Measurements from ENCODE around the gene MRC2. TPM values are rescaled to one million over a fixed set of nuclear protein-coding genes. Genes with fewer than 3 reads are reported as not detected.
A peak's percentile ranks its signal among the peaks of the same experiment; 100 is the strongest.
"Not testable (repeated sequence)": the region's sequence is repeated elsewhere in the genome, so short reads cannot be mapped to it uniquely, and the experiment has no call there.

The MRC2 gene, protein sequence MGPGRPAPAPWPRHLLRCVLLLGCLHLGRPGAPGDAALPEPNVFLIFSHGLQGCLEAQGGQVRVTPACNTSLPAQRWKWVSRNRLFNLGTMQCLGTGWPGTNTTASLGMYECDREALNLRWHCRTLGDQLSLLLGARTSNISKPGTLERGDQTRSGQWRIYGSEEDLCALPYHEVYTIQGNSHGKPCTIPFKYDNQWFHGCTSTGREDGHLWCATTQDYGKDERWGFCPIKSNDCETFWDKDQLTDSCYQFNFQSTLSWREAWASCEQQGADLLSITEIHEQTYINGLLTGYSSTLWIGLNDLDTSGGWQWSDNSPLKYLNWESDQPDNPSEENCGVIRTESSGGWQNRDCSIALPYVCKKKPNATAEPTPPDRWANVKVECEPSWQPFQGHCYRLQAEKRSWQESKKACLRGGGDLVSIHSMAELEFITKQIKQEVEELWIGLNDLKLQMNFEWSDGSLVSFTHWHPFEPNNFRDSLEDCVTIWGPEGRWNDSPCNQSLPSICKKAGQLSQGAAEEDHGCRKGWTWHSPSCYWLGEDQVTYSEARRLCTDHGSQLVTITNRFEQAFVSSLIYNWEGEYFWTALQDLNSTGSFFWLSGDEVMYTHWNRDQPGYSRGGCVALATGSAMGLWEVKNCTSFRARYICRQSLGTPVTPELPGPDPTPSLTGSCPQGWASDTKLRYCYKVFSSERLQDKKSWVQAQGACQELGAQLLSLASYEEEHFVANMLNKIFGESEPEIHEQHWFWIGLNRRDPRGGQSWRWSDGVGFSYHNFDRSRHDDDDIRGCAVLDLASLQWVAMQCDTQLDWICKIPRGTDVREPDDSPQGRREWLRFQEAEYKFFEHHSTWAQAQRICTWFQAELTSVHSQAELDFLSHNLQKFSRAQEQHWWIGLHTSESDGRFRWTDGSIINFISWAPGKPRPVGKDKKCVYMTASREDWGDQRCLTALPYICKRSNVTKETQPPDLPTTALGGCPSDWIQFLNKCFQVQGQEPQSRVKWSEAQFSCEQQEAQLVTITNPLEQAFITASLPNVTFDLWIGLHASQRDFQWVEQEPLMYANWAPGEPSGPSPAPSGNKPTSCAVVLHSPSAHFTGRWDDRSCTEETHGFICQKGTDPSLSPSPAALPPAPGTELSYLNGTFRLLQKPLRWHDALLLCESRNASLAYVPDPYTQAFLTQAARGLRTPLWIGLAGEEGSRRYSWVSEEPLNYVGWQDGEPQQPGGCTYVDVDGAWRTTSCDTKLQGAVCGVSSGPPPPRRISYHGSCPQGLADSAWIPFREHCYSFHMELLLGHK (N-terminal part only)
- 39.0 TPM for polyA plus RNA-seq (2013, experiment 1 of 4)
- polyA plus RNA-seq (2013, experiment 2 of 4): 45.0 TPM
- polyA plus RNA-seq (2013, experiment 3 of 4): 42.6 TPM
- 46.3 TPM for polyA plus RNA-seq (2013, experiment 4 of 4)

DNA sequence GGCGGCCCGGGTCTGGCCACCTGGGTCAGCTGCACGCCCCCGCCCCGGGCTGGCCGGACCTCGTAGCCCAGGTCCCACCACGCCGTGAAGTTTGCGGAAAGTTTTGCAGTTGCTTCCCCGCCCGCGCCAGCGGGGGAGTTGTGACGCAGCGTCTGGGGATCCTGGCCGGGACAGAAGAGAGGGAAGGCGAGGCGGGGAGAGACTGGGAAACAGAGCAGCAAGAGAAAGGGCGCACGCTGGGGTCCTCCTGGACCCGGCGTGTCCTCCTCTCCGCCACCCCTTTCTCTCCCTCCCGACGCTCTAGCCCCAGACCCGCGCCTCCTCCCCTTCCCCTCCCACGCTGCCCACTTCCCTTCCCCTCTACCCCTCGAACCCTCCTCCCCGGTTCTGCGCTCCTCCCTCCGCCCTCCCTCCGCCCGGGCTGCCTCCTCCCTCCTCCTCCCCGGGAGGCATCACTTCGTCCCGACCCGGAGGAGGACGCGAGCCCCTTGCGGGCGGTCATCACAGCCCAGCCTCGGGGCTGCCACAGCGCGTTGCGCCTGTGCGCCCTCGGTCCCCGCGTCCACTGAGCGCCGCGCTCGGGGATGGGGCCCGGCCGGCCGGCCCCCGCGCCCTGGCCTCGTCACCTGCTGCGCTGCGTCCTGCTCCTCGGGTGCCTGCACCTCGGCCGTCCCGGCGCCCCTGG lies at the start of gene MRC2:
MRC2 (plus strand) TSS at position 452 of the 685 bp plus-strand sequence; CDS start at position 585, 133 bp downstream.
- H3K27me3 ChIP-seq (ENCODE audit: control insufficient read depth, insufficient read depth, low read length, poor library complexity, severe bottlenecking): peaks cover 14% of the 10 kb centered on the region
- H3K36me3 ChIP-seq (ENCODE audit: control insufficient read depth, insufficient read depth, low read length): no peaks in the 10 kb centered on the region
- no peaks in the 10 kb centered on the region for H3K9me3 ChIP-seq (ENCODE audit: control insufficient read depth, low read length)
- peak within 1 kb of the TSS; percentile 8 for H3K27ac ChIP-seq (ENCODE audit: insufficient read depth, low read depth, low read length, poor library complexity, severe bottlenecking)
- WGBS, 2 experiments: 0% methylated on average over 68 of the region's 68 CpGs
- peaks cover 37% of the 10 kb centered on the region for H3K4me1 ChIP-seq (ENCODE audit: control insufficient read depth, insufficient read depth, low read length)
- H3K4me3 ChIP-seq (ENCODE audit: insufficient read depth, low read depth, low read length): peak within 1 kb of the TSS; percentile 73

DNA sequence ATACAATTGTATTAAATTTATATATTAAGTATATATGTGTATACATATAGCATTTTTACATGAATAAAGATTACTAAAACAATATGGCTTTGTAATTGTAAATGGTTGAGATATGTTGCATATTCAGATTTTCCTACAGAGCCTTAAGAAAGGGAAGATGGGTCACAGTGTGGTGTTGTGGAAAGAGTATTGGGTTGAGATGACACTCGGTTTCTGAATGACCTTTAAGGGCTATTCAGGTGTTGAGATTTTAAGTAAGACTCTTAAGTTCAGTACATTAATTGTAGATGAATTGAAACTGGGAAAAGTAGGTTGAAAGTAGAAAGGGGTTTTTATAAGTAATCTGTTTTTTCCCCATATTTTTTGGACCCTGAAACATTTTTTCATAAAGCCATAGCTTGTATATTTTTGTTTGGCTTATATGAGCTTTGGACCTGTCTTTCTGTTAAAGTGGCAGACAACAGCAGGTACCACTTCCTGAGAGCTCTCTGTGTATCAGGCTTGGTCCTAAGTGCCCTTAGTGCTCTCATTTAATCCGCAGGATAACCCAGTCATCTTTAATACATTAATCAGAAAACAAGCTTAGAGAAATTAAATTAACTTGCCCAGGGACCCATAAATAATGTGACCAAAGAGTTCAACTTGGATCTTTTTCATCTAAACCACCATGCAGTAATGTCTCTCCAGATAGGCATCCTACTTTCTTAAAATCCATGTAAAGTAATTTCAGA lies 48.5 kb upstream of the MRC2 start:
- peaks cover 8% of the 10 kb centered on the region for H3K36me3 ChIP-seq (ENCODE audit: control insufficient read depth, insufficient read depth, low read length)
- no peaks in the 10 kb centered on the region for H3K4me1 ChIP-seq (ENCODE audit: control insufficient read depth, insufficient read depth, low read length)
- H3K4me3 ChIP-seq (ENCODE audit: insufficient read depth, low read depth, low read length): no peak overlapping the region
- WGBS, 2 experiments: 89 to 95% methylated on average over 2 of the region's 2 CpGs
- H3K27me3 ChIP-seq (ENCODE audit: control insufficient read depth, insufficient read depth, low read length, poor library complexity, severe bottlenecking): no peaks in the 10 kb centered on the region
- H3K27ac ChIP-seq (ENCODE audit: insufficient read depth, low read depth, low read length, poor library complexity, severe bottlenecking): no peak overlapping the region
- no peaks in the 10 kb centered on the region for H3K9me3 ChIP-seq (ENCODE audit: control insufficient read depth, low read length)

DNA sequence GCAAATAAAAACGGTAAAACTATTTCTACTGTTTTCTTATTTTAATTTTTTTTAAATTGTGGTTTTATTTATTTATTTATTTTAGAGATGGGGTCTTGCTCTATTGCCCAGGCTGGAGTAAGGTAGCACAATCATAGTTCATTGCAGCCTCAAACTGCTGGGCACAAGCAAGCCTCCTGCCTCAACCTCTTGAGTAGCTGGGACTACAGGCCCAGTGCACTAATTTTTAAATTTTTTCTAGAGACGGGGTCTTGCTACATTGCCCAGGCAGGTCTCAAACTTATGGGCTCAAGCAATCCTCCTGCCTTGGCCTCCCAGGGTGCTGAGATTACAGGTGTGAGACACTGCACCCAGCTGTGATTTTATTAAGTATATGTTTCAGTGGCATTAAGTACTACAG lies 46.5 kb upstream of the MRC2 start:
- Histone ChIP-seq H3K27ac (ENCODE audit: insufficient read depth, low read depth, low read length, poor library complexity, severe bottlenecking) (no peak overlapping the region), H3K4me1 (ENCODE audit: control insufficient read depth, insufficient read depth, low read length) (no peaks in the 10 kb centered on the region), H3K4me3 (ENCODE audit: insufficient read depth, low read depth, low read length) (no peak overlapping the region), H3K9me3 (ENCODE audit: control insufficient read depth, low read length) (no peaks in the 10 kb centered on the region), H3K27me3 (ENCODE audit: control insufficient read depth, insufficient read depth, low read length, poor library complexity, severe bottlenecking) (no peaks in the 10 kb centered on the region), H3K36me3 (ENCODE audit: control insufficient read depth, insufficient read depth, low read length) (peaks cover 10% of the 10 kb centered on the region)
- WGBS, 2 experiments: 95 to 97% methylated on average over 1 of the region's 2 CpGs

DNA sequence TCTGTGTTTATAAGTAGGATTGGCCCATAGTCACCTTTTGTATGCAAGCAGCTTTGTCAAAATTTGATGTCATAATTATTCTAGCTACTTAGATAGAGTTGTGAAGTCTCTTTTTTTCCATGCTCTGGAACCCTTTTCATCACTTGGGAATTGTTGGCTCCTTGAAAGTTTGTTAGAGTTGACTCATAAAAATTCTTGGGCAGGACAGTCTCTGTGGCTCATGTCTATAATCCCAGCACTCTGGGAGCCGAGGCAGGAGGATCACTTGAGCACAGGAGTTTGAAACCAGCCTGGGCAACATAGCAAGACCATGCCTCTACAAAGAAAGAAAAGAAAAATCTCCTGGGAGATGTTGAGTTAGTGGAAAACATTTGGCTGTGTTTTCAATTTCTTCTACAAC lies 45.7 kb upstream of the MRC2 start:
- Histone ChIP-seq H3K9me3 (ENCODE audit: control insufficient read depth, low read length) (no peaks in the 10 kb centered on the region), H3K36me3 (ENCODE audit: control insufficient read depth, insufficient read depth, low read length) (peaks cover 10% of the 10 kb centered on the region), H3K4me1 (ENCODE audit: control insufficient read depth, insufficient read depth, low read length) (no peaks in the 10 kb centered on the region), H3K27me3 (ENCODE audit: control insufficient read depth, insufficient read depth, low read length, poor library complexity, severe bottlenecking) (no peaks in the 10 kb centered on the region), H3K4me3 (ENCODE audit: insufficient read depth, low read depth, low read length) (no peak overlapping the region), H3K27ac (ENCODE audit: insufficient read depth, low read depth, low read length, poor library complexity, severe bottlenecking) (no peak overlapping the region)
- WGBS, 2 experiments: 83 to 89% methylated on average over 1 of the region's 1 CpG

DNA sequence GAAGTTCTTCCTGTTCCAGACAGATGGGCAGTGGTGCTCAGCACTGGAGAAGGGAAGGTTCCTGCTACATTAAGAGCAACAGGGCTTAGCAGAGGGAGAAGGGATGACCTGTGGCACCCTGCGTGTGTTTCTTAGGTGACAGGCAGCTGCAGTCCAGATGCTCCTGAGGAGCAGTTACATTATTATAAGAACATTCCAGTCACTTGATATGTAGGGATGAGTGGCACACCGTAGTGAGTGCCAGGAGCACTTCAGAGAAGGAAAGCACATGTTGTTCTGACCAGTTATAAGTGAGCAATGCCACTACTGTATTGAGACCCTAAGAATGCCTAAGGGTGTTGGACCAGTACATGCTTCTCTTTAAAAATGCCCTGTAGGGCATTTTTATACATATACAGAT lies 39.9 kb upstream of the MRC2 start:
- H3K9me3 ChIP-seq (ENCODE audit: control insufficient read depth, low read length): no peaks in the 10 kb centered on the region
- no peak overlapping the region for H3K4me3 ChIP-seq (ENCODE audit: insufficient read depth, low read depth, low read length)
- H3K27me3 ChIP-seq (ENCODE audit: control insufficient read depth, insufficient read depth, low read length, poor library complexity, severe bottlenecking): no peaks in the 10 kb centered on the region
- H3K27ac ChIP-seq (ENCODE audit: insufficient read depth, low read depth, low read length, poor library complexity, severe bottlenecking): no peak overlapping the region
- no peaks in the 10 kb centered on the region for H3K4me1 ChIP-seq (ENCODE audit: control insufficient read depth, insufficient read depth, low read length)
- H3K36me3 ChIP-seq (ENCODE audit: control insufficient read depth, insufficient read depth, low read length): peaks cover 13% of the 10 kb centered on the region
- WGBS, 2 experiments: 93% methylated on average over 2 of the region's 2 CpGs

DNA sequence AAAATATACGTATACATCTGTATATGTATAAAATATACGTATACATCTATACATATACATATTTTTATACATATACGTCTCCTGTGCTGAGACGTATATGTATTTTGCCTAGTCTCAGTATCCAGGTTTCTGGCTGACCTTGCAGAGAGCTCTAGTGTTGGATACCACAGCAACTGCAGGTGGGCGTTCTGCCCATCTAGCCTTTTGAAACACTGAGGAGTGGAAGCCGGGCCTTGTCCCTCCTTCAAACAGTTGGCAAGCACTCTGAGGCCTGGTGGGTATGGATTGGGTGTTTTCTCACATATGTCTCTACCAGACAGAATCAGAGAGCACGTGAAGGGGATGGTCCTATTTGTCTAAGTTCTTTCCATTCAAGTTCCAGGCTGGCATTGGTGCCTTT lies 39.4 kb upstream of the MRC2 start:
- H3K27ac ChIP-seq (ENCODE audit: insufficient read depth, low read depth, low read length, poor library complexity, severe bottlenecking): no peak overlapping the region
- H3K36me3 ChIP-seq (ENCODE audit: control insufficient read depth, insufficient read depth, low read length): peaks cover 13% of the 10 kb centered on the region
- 96 to 97% methylated on average over 5 to 6 of the region's 7 CpGs for WGBS, 2 experiments
- no peaks in the 10 kb centered on the region for H3K27me3 ChIP-seq (ENCODE audit: control insufficient read depth, insufficient read depth, low read length, poor library complexity, severe bottlenecking)
- H3K9me3 ChIP-seq (ENCODE audit: control insufficient read depth, low read length): no peaks in the 10 kb centered on the region
- H3K4me1 ChIP-seq (ENCODE audit: control insufficient read depth, insufficient read depth, low read length): no peaks in the 10 kb centered on the region
- no peak overlapping the region for H3K4me3 ChIP-seq (ENCODE audit: insufficient read depth, low read depth, low read length)

DNA sequence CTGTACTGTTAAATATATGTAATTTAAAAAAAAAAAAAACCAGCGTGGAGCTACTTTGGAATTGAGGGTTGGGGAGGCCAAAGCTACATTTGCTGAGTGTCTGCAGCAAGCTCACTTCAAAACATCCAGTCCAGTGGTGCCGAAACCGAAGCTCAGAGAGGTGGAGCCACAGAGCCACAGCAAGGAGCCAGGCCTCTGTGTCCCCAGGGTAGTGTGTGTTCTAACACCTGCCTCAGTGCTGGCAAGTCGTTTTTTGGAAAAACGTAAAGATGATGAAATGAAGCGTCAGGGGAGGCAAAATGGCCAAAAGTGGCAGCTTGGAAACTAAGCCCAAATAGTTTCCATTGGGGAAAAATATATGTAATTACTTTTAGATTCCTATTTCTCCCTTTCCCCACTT lies 36.1 kb upstream of the MRC2 start:
- 90 to 94% methylated on average over 6 of the region's 6 CpGs for WGBS, 2 experiments
- H3K4me1 ChIP-seq (ENCODE audit: control insufficient read depth, insufficient read depth, low read length): no peaks in the 10 kb centered on the region

DNA sequence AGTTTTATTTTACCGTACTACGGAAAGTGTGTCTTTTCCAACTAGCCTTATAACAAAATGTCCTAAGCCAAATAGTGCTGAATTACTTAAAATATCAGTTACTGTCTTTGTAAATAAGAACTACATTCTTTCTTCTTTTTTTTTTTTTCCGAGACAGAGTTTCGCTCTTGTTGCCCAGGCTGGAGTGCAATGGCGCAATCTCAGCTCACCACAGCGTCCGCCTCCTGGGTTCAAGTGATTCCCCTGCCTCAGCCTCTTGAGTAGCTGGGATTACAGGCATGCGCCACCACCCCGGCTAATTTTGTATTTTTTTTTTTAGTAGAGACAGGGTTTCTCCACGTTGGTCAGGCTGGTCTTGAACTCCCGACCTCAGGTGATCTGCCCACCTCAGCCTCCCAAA lies 35.6 kb upstream of the MRC2 start:
- H3K27me3 ChIP-seq (ENCODE audit: control insufficient read depth, insufficient read depth, low read length, poor library complexity, severe bottlenecking); H3K4me1 ChIP-seq (ENCODE audit: control insufficient read depth, insufficient read depth, low read length); H3K9me3 ChIP-seq (ENCODE audit: control insufficient read depth, low read length); H3K4me3 ChIP-seq (ENCODE audit: insufficient read depth, low read depth, low read length); H3K27ac ChIP-seq (ENCODE audit: insufficient read depth, low read depth, low read length, poor library complexity, severe bottlenecking): not testable (repeated sequence)
- 85 to 88% methylated on average over 11 of the region's 11 CpGs for WGBS, 2 experiments
- H3K36me3 ChIP-seq (ENCODE audit: control insufficient read depth, insufficient read depth, low read length): peaks cover 31% of the 10 kb centered on the region

More for the DNA sequence above, 36.1 kb upstream of the MRC2 start:
- H3K36me3 ChIP-seq (ENCODE audit: control insufficient read depth, insufficient read depth, low read length): peaks cover 26% of the 10 kb centered on the region
- no peak overlapping the region for H3K27ac ChIP-seq (ENCODE audit: insufficient read depth, low read depth, low read length, poor library complexity, severe bottlenecking)
- H3K4me3 ChIP-seq (ENCODE audit: insufficient read depth, low read depth, low read length): no peak overlapping the region
- H3K27me3 ChIP-seq (ENCODE audit: control insufficient read depth, insufficient read depth, low read length, poor library complexity, severe bottlenecking): no peaks in the 10 kb centered on the region
- H3K9me3 ChIP-seq (ENCODE audit: control insufficient read depth, low read length): no peaks in the 10 kb centered on the region

Data from ectodermal cell (in vitro differentiated cells).